ENCODE results near the gene OR5A1. TPM values are rescaled to one million over a fixed set of nuclear protein-coding genes. Genes with fewer than 3 reads are reported as not detected.

Gene OR5A1
- total RNA-seq, 2 donors from 2014 or later = not detected

DNA sequence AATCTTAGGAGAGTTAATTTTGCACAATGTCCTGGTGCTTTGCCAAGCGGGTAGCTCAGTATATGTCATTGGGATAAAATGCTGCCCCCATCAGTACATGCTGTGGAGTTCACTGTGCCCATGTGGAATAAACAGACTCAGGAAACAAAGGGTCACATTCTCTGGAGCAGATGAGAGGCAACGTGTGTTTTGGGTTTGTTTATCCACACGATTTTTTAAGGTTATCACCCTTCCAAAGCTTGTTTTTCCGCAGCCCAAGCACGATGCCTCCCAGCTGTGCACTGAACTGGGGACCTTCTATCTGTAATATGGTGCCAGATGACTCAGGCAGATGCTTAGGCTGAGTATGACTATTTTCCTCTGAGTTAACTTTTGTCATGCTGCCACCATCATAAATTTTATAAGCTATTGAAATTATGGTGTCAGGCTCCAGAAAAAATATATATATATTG is 26.9 kb downstream of the OR5A1 start:
- DNase-seq (peak in 1 of 2 donors; percentile 4), ATAC-seq (no peak)
- intact Hi-C loops (cut with DNase I, micrococcal nuclease) = no loop called here

DNA sequence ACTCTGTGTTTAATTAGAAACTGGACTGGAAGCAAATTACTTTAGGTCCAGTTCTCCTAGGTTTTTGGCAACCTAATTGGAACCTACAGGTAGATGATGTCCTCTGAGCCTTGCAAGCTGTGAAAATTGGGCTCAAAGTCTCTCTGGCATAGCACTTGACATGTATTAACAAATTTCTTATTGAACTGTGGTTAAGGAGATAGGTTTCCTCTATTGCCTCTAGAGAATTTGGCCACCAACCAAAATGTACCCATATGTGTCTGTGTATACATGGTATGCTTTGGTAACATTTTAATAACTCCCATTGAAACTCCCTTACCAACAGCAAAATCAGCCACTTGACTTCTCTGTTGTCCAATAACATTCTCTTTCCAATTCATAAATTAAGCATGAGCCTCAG is 36.7 kb downstream of the OR5A1 start, which contains the start of gene OR4D10:
Gene OR4D10 (plus strand): TSS at position 301 of the 400 bp plus-strand sequence. CDS start 4,115 bp downstream, outside the sequence.
- DNase-seq (no peak), ATAC-seq (no peak)
- intact Hi-C loops (cut with DNase I, micrococcal nuclease) = no loop called here

DNA sequence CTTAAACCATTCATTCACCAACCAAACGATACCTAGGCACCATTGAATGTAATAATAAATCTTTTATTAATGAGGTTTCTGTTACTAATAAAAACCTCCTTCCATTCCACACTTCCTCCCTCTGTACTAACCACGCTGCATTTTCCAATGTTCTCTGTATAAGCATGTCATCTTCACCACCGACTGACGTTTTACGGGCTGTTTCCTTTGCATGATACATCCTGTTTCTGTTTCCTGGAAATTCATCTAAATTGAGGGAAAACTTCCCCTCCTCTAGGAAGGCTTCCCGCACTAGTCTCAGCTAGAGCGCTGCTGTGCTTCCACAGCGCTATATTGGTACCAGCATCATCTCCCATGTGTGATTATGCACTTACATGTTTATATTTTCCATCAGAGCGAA is 38.9 kb downstream of the OR5A1 start:
- DNase-seq (no peak), ATAC-seq (no peak)
- intact Hi-C loops (cut with DNase I, micrococcal nuclease) = no loop called here

DNA sequence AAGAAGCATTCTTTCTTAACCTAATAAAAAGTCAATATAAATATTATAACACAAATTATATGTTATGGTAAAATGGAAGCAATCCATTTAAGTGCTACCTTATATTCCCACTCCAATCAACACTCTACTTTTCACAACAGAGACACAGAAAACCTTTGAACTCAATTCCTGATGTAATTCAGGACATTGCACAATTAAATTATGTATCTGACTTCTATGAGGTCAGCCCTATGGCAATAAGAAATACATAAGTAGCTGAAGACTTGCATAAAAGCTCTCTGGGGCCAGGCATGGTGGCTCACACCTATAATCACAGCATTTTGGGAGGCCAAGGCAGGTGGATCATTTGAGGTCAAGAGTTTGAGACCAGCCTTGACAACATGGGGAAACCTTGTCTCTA is 43.6 kb downstream of the OR5A1 start:
- DNase-seq (no peak), ATAC-seq (no peak)
- intact Hi-C loops (cut with DNase I, micrococcal nuclease) = no loop called here

DNA sequence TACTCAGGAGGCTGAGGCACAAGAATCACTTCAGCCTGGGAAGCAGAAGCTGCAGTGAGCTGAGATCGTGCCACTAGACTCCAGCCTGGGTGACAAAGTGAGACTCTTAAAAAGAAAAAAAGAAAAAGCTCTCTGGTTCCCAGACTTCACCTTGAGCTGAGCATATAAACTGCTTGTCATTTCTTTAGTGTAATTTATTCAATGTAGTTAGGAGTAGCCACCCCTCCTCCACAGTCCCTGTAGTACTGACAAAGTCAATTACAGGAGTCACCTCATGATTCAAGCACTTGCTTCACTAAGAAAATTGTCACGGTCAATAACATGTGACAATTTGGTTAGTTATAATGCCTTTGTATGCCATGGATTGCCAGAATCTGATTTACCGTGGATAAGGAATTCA is 44.1 kb downstream of the OR5A1 start:
- intact Hi-C loops (cut with DNase I, micrococcal nuclease) = no loop called here
- ATAC-seq (no peak), DNase-seq (no peak)

Other genes with a start within 250 kb of the OR5A1 start
- gene MPEG1, start 223.5 kb upstream of the OR5A1 start, total RNA-seq = 10 to 100 TPM in 1 of 2 donors, 1 to 10 TPM in 1; 5.0 to 24.2 TPM
- not detected for gene OR5AN1, start 77.6 kb upstream of the OR5A1 start, total RNA-seq
- gene OR5A2, start 10.1 kb upstream of the OR5A1 start, total RNA-seq = not detected
- not detected for gene OR4D6, start 20.5 kb downstream of the OR5A1 start, total RNA-seq
- gene OR4D10, start 36.8 kb downstream of the OR5A1 start, total RNA-seq = not detected
- gene OR4D11, start 67.1 kb downstream of the OR5A1 start, total RNA-seq = not detected
- gene OR4D9, start 75.1 kb downstream of the OR5A1 start, total RNA-seq = not detected
- 10 to 100 TPM; 51.3 to 62.1 TPM for gene OSBP, start 179.3 kb downstream of the OR5A1 start, total RNA-seq
- 10 to 100 TPM; 33.9 to 38.1 TPM for gene PATL1, start 232.6 kb downstream of the OR5A1 start, total RNA-seq

Measured in left colon (tissue), 2 donors.